GM23248 (cell line): ENCODE results near the gene RELN. TPM values are rescaled to one million over a fixed set of nuclear protein-coding genes. Genes with fewer than 3 reads are reported as not detected.

Experiments used
- DNase-seq: peaks from one replicate; pipeline ENCODE4 v3.0.0-alpha.2; 2015
- H2AFZ ChIP-seq: fragments of 200-600 bp; sonication (generic); 2 replicates; pipeline ENCODE4 v1.6.1; 2016; ENCODE audit warnings: antibody characterized with exemption
- H3F3A ChIP-seq: fragments of 200-600 bp; sonication (generic); 2 replicates; pipeline ENCODE4 v1.6.1; 2016; ENCODE audit warnings: mild to moderate bottlenecking, antibody characterized with exemption, mixed run types; ENCODE audit not compliant: insufficient read depth
- H3K27ac ChIP-seq: fragments of 200-600 bp; sonication (generic); 2 replicates; pipeline ENCODE4 v1.5.1; 2016; ENCODE audit warnings: mild to moderate bottlenecking
- H3K27me3 ChIP-seq: fragments of 200-600 bp; sonication (generic); replicated peaks from 2 replicates; pipeline ENCODE4 v1.6.1; 2016; ENCODE audit warnings: mild to moderate bottlenecking; ENCODE audit not compliant: insufficient read depth
- H3K36me3 ChIP-seq: fragments of 200-600 bp; sonication (generic); 2 replicates; pipeline ENCODE4 v1.6.1; 2016; ENCODE audit warnings: low read depth, mild to moderate bottlenecking
- H3K4me1 ChIP-seq: fragments of 200-600 bp; sonication (generic); 2 replicates; pipeline ENCODE4 v1.6.1; 2016; ENCODE audit warnings: mild to moderate bottlenecking; ENCODE audit not compliant: insufficient read depth
- H3K4me2 ChIP-seq: fragments of 200-600 bp; sonication (generic); one replicate; pipeline ENCODE4 v1.6.1; 2016; ENCODE audit warnings: mild to moderate bottlenecking; ENCODE audit not compliant: unreplicated experiment
- H3K4me3 ChIP-seq: fragments of 200-600 bp; sonication (generic); 2 replicates; pipeline ENCODE4 v1.5.1; 2016; ENCODE audit warnings: mild to moderate bottlenecking
- H3K79me2 ChIP-seq: fragments of 200-600 bp; sonication (generic); 2 replicates; pipeline ENCODE4 v1.6.1; 2016; ENCODE audit warnings: mild to moderate bottlenecking; ENCODE audit not compliant: insufficient read depth
- H3K9ac ChIP-seq: fragments of 200-600 bp; sonication (generic); 2 replicates; pipeline ENCODE4 v1.6.1; 2016; ENCODE audit warnings: mild to moderate bottlenecking
- H3K9me2 ChIP-seq: fragments of 200-600 bp; sonication (generic); 2 replicates; pipeline ENCODE4 v1.6.1; 2016; ENCODE audit warnings: mixed run types, mild to moderate bottlenecking, moderate library complexity; ENCODE audit not compliant: insufficient read depth
- H3K9me3 ChIP-seq: fragments of 200-600 bp; sonication (generic); one replicate; pipeline ENCODE4 v1.6.1; 2017; ENCODE audit warnings: low read depth
- H4K20me1 ChIP-seq: fragments of 200-600 bp; sonication (generic); 2 replicates; pipeline ENCODE4 v1.6.0; 2016; ENCODE audit not compliant: insufficient read depth
- EZH2 ChIP-seq: fragments of 200-600 bp; sonication (generic); IDR thresholded peaks from 2 replicates; pipeline ENCODE4 v1.6.1; 2018; ENCODE audit warnings: antibody characterized with exemption, mild to moderate bottlenecking; ENCODE audit not compliant: insufficient read depth, poor library complexity, severe bottlenecking
- EZH2phosphoT487 ChIP-seq: fragments of 200-600 bp; sonication (generic); IDR thresholded peaks from 2 replicates; pipeline ENCODE4 v1.6.1; 2018; ENCODE audit warnings: antibody characterized with exemption, moderate library complexity, mild to moderate bottlenecking, low read depth; ENCODE audit not compliant: insufficient read depth
- WGBS, 2 experiments: methylation state at CpG; one replicate each; pipeline ENCODE4 v1.1.6; 2015 to 2017; ENCODE audit warnings: low lambda C conversion rate in 2 of 2, low coverage in 1 of 2; ENCODE audit errors: missing lambda C conversion rate in 2 of 2; 5-methylcytosine and 5-hydroxymethylcytosine counted together
- in situ Hi-C: fragments of 300-500 bp; cut with MboI; formaldehyde crosslinking; loops from 2 replicates; pipeline ENCODE4 v1.15.0; 2020
- polyA plus RNA-seq: library from polyadenylated mRNA; unstranded; fragments of >200 nt; fragmentation: Nextera tagmentation; extraction: Ambion mirVana; gene quantifications from 2 replicates; pipeline ENCODE4 v1.2.1, GENCODE V29; 2016
- total RNA-seq: library from RNA; depleted of rRNA; stranded (reverse); fragments of >200 nt; shearing (Covaris generic); gene quantifications from 2 replicates; pipeline ENCODE4 v1.2.3, GENCODE V29; 2014

The RELN gene
- total and polyA plus RNA-seq, 2 experiments from 2014 or later: 0.76 to 0.97 TPM

DNA sequence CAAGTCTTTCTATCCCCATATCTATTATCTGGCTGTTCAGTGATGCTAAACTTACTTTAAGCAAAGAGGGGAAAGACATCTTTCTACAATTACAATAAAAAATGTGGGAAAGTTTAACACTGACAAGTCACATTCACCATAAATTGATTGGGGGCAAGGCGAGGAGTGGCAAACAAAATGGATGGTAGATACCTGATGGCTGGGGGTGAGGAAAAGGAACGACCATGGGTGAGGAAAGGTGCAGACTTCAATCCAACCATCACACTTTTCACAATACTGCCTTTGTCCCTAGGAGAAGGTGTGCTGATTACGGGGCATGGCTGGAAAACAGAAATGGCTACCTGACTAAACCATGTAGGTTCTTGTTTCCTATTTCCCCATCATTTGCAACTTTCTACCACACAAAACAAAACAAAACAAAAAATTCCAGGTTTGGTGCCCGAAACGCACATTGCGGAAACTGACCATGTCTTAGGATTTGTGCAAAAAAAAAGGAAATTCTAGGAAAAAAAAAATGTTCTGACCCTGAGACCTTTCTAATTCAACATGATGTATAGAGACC, 3.8 kb downstream of the RELN start:
- H3K9me3 ChIP-seq: no peaks in the 10 kb centered on the region
- no peak overlapping the region for H3K27ac ChIP-seq
- no peak for TF ChIP-seq EZH2phosphoT487
- TF ChIP-seq EZH2: no peak
- in situ Hi-C loops: no loop called here
- no peak overlapping the region for H3K9ac ChIP-seq
- WGBS, 2 experiments: 72 to 75% methylated on average over 6 of the region's 6 CpGs
- H2AFZ ChIP-seq: no peak overlapping the region
- no peaks in the 10 kb centered on the region for H3F3A ChIP-seq
- peaks cover 39% of the 10 kb centered on the region for H3K27me3 ChIP-seq
- H3K9me2 ChIP-seq: no peaks in the 10 kb centered on the region
- H3K79me2 ChIP-seq: no peaks in the 10 kb centered on the region
- no peak overlapping the region for H3K4me3 ChIP-seq
- H3K36me3 ChIP-seq: no peaks in the 10 kb centered on the region
- H3K4me1 ChIP-seq: no peaks in the 10 kb centered on the region
- H3K4me2 ChIP-seq: no peak overlapping the region
- H4K20me1 ChIP-seq: no peaks in the 10 kb centered on the region
- DNase-seq: no peak

DNA sequence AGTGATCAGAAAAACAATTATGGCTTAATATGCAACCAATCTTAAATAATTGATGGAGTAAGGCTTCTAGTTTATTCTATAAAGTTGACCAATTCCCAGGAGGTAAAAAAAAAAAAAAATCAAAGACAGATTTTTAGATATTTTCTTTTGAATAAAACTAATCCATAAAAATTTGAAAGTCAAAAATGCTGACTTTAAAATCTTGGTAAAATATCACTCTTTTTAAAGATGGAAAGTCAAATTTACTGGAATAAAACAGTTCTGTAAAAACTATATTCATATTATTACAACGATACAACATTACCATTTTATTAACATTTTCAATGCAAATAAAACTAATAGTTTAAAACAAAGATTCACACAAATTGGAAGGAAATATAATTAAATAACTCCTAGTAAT, 5.4 kb downstream of the RELN start:
- 74 to 82% methylated on average over 1 of the region's 1 CpG for WGBS, 2 experiments
- Histone ChIP-seq H3K4me2 (no peak overlapping the region), H4K20me1 (no peaks in the 10 kb centered on the region), H3K9ac (no peak overlapping the region), H3K27ac (no peak overlapping the region), H3K4me1 (no peaks in the 10 kb centered on the region), H3K79me2 (no peaks in the 10 kb centered on the region), H3K9me2 (no peaks in the 10 kb centered on the region), H2AFZ (no peak overlapping the region), H3K9me3 (no peaks in the 10 kb centered on the region), H3K36me3 (no peaks in the 10 kb centered on the region), H3F3A (no peaks in the 10 kb centered on the region), H3K4me3 (no peak overlapping the region), H3K27me3 (peaks cover 34% of the 10 kb centered on the region)
- in situ Hi-C loops: no loop called here
- TF ChIP-seq EZH2phosphoT487 (no peak), EZH2 (no peak)
- DNase-seq: no peak

- no peaks in the 10 kb centered on the region for H3K4me1 ChIP-seq
- no peaks in the 10 kb centered on the region for H4K20me1 ChIP-seq
- no peak for TF ChIP-seq EZH2phosphoT487
- no peak for TF ChIP-seq EZH2
- no peak for DNase-seq
- no peak overlapping the region for H3K27ac ChIP-seq
- H3K9me3 ChIP-seq: no peaks in the 10 kb centered on the region
- in situ Hi-C loops: no loop called here
- H3K9me2 ChIP-seq: no peaks in the 10 kb centered on the region
- no peak overlapping the region for H3K4me3 ChIP-seq
- no peak overlapping the region for H2AFZ ChIP-seq
- no peak overlapping the region for H3K9ac ChIP-seq
- WGBS, 2 experiments: 57 to 63% methylated on average over 6 of the region's 6 CpGs
- H3F3A ChIP-seq: no peaks in the 10 kb centered on the region
- H3K36me3 ChIP-seq: no peaks in the 10 kb centered on the region
- H3K79me2 ChIP-seq: no peaks in the 10 kb centered on the region
- H3K27me3 ChIP-seq: peaks cover 28% of the 10 kb centered on the region
- no peak overlapping the region for H3K4me2 ChIP-seq
Observed at GRCh38 chr7:103983201-103983977, 6.1 kb downstream of the RELN start.

GRCh38 chr7:103981003-103981423, 8.4 kb downstream of the RELN start:
- 16 to 17% methylated on average over 2 of the region's 2 CpGs for WGBS, 2 experiments
- H2AFZ ChIP-seq: no peak overlapping the region
- H3F3A ChIP-seq: no peaks in the 10 kb centered on the region
- DNase-seq: no peak
- no peak overlapping the region for H3K27ac ChIP-seq
- H3K4me1 ChIP-seq: no peaks in the 10 kb centered on the region
- H3K27me3 ChIP-seq: peaks cover 14% of the 10 kb centered on the region
- no peaks in the 10 kb centered on the region for H3K9me3 ChIP-seq
- no peak for TF ChIP-seq EZH2phosphoT487
- no peak for TF ChIP-seq EZH2
- no peaks in the 10 kb centered on the region for H3K9me2 ChIP-seq
- in situ Hi-C loops: no loop called here
- no peaks in the 10 kb centered on the region for H4K20me1 ChIP-seq
- H3K9ac ChIP-seq: no peak overlapping the region
- no peak overlapping the region for H3K4me2 ChIP-seq
- H3K79me2 ChIP-seq: no peaks in the 10 kb centered on the region
- H3K36me3 ChIP-seq: no peaks in the 10 kb centered on the region
- H3K4me3 ChIP-seq: no peak overlapping the region
